ENCODE data around the gene NKAIN2.

GRCh38 chr6:124438546-124439065 is 634.9 kb downstream of the NKAIN2 start:
- TF ChIP-seq CTCF (IDR thresholded peaks at IDR 0.05; ENCODE audit: insufficient read depth, low read length, poor library complexity, severe bottlenecking) (no peak), EZH2phosphoT487 (conservative IDR thresholded peaks at IDR 0.05; ENCODE audit: low read length) (no peak)
